ENCODE data around the gene CRYBA2. TPM values are rescaled to one million over a fixed set of nuclear protein-coding genes. Genes with fewer than 3 reads are reported as not detected.

CRYBA2 gene
- total RNA-seq, 1 donor, result not detected

DNA sequence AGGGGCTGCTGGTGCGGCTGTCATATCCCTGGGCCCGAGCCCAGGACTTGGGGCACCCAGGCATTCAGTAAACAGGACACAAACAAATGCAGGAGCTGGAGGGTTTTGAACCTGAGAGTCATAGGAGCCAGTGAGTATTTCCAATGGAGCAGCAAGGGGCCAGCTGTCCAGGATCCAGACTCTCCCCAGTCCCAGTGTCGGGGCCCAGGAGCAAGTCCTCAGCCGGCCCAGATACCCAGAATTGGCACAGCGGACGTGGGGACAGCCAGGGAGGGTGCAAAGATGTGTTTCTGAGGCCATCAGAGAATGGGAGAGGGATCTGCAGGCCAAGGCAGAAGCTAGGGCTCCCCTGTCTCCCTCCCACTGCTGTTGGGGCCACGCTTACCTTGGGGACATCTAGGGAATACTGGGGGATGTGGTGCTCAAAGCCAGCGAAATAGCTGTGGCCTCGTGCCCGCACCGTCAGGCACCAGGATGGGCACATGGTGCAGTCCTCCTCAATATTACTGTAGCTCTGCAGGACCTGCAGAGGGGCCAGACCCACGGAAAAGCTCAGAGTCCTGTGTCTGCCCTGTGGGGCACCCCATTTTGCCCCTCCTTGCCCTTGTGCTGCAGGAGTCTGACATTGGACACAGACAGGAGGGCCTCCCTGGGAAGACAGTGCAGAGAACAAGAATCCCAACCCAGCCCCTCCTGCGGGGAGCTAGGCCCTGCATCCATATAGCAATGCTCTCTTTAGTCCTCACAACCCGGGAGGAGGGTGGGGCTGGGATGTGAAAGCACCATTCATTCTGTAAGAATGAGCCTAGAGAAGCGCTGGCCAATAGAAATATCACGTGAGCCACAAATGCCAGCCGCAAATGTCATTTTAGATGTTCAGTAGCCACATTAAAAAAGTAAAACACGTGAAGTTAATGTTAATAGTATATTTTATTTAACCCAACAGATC is 32.7 kb upstream of the CRYBA2 start:
- Histone ChIP-seq H4K20me1 (ENCODE audit: insufficient read depth, low read length) (peaks cover 3% of the 10 kb centered on the region), H3K79me2 (ENCODE audit: insufficient read depth, low read length) (no peaks in the 10 kb centered on the region), H2AFZ (ENCODE audit: low read length) (no peak overlapping the region), H3K9me3 (ENCODE audit: low read depth, low read length) (no peaks in the 10 kb centered on the region), H3K27ac (ENCODE audit: low read depth, low read length) (no peak overlapping the region), H3K4me2 (ENCODE audit: insufficient read depth, low read length) (no peak overlapping the region), H3K27me3 (ENCODE audit: insufficient read depth, low read length) (peaks cover 16% of the 10 kb centered on the region), H3K36me3 (ENCODE audit: insufficient read depth, low read length) (no peaks in the 10 kb centered on the region), H3K4me3 (ENCODE audit: insufficient read depth, low read length) (no peak overlapping the region), H3K4me1 (ENCODE audit: insufficient read depth, low read length) (no peaks in the 10 kb centered on the region)
- DNase-seq (ENCODE audit: insufficient read length, low spot score, missing footprints), result peak; percentile 84
- TF ChIP-seq, protein P1, sequence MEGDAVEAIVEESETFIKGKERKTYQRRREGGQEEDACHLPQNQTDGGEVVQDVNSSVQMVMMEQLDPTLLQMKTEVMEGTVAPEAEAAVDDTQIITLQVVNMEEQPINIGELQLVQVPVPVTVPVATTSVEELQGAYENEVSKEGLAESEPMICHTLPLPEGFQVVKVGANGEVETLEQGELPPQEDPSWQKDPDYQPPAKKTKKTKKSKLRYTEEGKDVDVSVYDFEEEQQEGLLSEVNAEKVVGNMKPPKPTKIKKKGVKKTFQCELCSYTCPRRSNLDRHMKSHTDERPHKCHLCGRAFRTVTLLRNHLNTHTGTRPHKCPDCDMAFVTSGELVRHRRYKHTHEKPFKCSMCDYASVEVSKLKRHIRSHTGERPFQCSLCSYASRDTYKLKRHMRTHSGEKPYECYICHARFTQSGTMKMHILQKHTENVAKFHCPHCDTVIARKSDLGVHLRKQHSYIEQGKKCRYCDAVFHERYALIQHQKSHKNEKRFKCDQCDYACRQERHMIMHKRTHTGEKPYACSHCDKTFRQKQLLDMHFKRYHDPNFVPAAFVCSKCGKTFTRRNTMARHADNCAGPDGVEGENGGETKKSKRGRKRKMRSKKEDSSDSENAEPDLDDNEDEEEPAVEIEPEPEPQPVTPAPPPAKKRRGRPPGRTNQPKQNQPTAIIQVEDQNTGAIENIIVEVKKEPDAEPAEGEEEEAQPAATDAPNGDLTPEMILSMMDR (IDR thresholded peaks at IDR 0.05; ENCODE audit: extremely low read depth, low read depth, low read length), result no peak

DNA sequence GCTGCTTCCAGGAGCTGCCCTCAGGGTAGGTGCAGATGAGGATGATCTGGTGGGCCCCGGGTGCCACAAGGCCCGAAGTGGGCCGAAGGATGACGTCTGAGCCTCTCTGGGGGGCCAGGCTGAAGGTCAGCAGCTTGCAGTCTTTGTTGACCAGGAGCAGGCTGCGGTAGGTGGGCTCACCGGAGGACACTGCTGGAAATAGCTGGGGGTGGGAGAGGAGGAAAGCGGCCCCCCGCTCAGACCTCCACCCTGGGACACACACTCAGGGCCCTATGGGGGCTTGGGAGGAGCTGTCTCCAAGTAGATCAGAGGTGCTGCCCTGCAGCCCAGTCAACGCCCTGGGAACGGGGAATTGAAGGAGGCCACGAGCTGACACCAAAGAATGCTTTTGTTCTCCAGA is 30.8 kb upstream of the CRYBA2 start:
- no peaks in the 10 kb centered on the region for H3K79me2 ChIP-seq (ENCODE audit: insufficient read depth, low read length)
- no peak overlapping the region for H3K27ac ChIP-seq (ENCODE audit: low read depth, low read length)
- H3K4me1 ChIP-seq (ENCODE audit: insufficient read depth, low read length), result no peaks in the 10 kb centered on the region
- no peak overlapping the region for H2AFZ ChIP-seq (ENCODE audit: low read length)
- H3K4me2 ChIP-seq (ENCODE audit: insufficient read depth, low read length), result no peak overlapping the region
- H3K36me3 ChIP-seq (ENCODE audit: insufficient read depth, low read length), result no peaks in the 10 kb centered on the region
- DNase-seq (ENCODE audit: insufficient read length, low spot score, missing footprints), result no peak
- TF ChIP-seq, protein P1 (IDR thresholded peaks at IDR 0.05; ENCODE audit: extremely low read depth, low read depth, low read length), result no peak
- H4K20me1 ChIP-seq (ENCODE audit: insufficient read depth, low read length), result no peaks in the 10 kb centered on the region
- peaks cover 16% of the 10 kb centered on the region for H3K27me3 ChIP-seq (ENCODE audit: insufficient read depth, low read length)
- H3K9me3 ChIP-seq (ENCODE audit: low read depth, low read length), result no peaks in the 10 kb centered on the region
- no peak overlapping the region for H3K4me3 ChIP-seq (ENCODE audit: insufficient read depth, low read length)

DNA sequence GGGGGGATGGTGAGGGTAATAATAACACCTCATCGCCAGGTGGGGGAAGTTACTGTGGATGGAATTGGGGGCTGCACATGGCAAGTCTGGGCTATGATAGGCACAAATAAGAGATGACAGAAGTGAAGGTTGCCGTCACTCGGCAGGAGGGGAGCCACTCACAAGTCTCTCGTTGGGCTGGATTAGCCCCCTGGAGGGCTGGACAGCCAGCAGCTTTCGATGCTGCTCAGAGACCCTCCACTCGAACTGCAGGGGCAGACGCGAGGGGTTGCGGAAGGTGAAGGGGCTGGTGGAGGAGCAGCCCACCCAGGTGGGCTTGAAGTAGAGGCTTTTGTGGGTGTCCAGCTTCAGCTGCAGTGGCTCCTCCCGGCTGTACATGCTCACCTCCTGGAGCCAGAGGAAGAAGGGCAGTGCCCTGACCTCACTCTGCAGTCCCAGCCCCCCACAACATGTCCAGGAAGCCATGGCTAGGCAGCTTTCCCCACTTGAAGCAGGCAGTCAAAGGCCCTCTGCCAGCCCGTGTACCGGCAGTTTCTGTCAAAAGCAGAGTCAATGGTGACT is 29.9 kb upstream of the CRYBA2 start:
- H3K27ac ChIP-seq (ENCODE audit: low read depth, low read length), result no peak overlapping the region
- TF ChIP-seq, protein P1 (IDR thresholded peaks at IDR 0.05; ENCODE audit: extremely low read depth, low read depth, low read length), result no peak

DNA sequence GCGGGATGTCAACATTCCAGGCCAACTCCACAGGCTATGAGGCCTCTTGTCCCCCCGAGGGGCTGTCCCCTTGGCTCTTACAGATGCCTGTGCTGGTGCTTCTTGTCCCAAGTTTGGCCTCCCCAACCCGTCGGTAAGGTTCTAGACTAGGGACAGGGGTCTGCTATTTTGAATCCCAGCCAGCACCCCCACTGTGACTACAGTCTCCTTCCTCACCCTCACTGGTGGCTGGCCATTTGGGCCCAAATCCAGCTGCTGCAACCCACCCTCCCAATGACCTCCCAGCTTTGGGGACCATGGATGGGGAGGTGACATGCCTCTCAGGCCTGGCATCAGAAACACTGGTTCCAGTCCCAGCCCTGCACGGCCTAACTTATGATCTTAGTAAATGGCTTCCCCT is 29.4 kb upstream of the CRYBA2 start:
- Histone ChIP-seq H3K4me2 (ENCODE audit: insufficient read depth, low read length) (no peak overlapping the region), H3K27ac (ENCODE audit: low read depth, low read length) (no peak overlapping the region), H3K9me3 (ENCODE audit: low read depth, low read length) (no peaks in the 10 kb centered on the region), H4K20me1 (ENCODE audit: insufficient read depth, low read length) (no peaks in the 10 kb centered on the region), H3K27me3 (ENCODE audit: insufficient read depth, low read length) (peaks cover 25% of the 10 kb centered on the region), H3K4me3 (ENCODE audit: insufficient read depth, low read length) (no peak overlapping the region), H3K36me3 (ENCODE audit: insufficient read depth, low read length) (no peaks in the 10 kb centered on the region), H2AFZ (ENCODE audit: low read length) (no peak overlapping the region), H3K79me2 (ENCODE audit: insufficient read depth, low read length) (no peaks in the 10 kb centered on the region), H3K4me1 (ENCODE audit: insufficient read depth, low read length) (no peaks in the 10 kb centered on the region)
- DNase-seq (ENCODE audit: insufficient read length, low spot score, missing footprints), result peak; percentile 72
- TF ChIP-seq, protein P1 (IDR thresholded peaks at IDR 0.05; ENCODE audit: extremely low read depth, low read depth, low read length), result no peak

More for the DNA sequence above, 29.9 kb upstream of the CRYBA2 start:
- Histone ChIP-seq H3K79me2 (ENCODE audit: insufficient read depth, low read length) (no peaks in the 10 kb centered on the region), H2AFZ (ENCODE audit: low read length) (no peak overlapping the region), H3K27me3 (ENCODE audit: insufficient read depth, low read length) (peaks cover 21% of the 10 kb centered on the region), H3K9me3 (ENCODE audit: low read depth, low read length) (no peaks in the 10 kb centered on the region), H3K4me2 (ENCODE audit: insufficient read depth, low read length) (no peak overlapping the region), H3K4me3 (ENCODE audit: insufficient read depth, low read length) (no peak overlapping the region), H3K36me3 (ENCODE audit: insufficient read depth, low read length) (no peaks in the 10 kb centered on the region), H4K20me1 (ENCODE audit: insufficient read depth, low read length) (no peaks in the 10 kb centered on the region), H3K4me1 (ENCODE audit: insufficient read depth, low read length) (no peaks in the 10 kb centered on the region)
- DNase-seq (ENCODE audit: insufficient read length, low spot score, missing footprints), result peak; percentile 68
